Right lobe of liver (tissue), 6 donors: ENCODE data around the gene EFCAB12. TPM values are rescaled to one million over a fixed set of nuclear protein-coding genes. Genes with fewer than 3 reads are reported as not detected.
"Not testable (repeated sequence)": the region's sequence is repeated elsewhere in the genome, so short reads cannot be mapped to it uniquely, and the experiment has no call there.

Experiments
- ATAC-seq, 4 donors: fragments of 200-7000 bp; cut with Tn5 transposase; one replicate each; pipeline ENCODE4 v1.9.1; 2020; ENCODE audit warnings: mild to moderate bottlenecking in 4 of 4, moderate library complexity in 4 of 4
- DNase-seq, 3 donors: peaks; one replicate each; pipeline ENCODE4 v3.0.0-alpha.2; 2020
- H3K27ac ChIP-seq, 3 donors: fragments of 200-600 bp; one replicate each; pipeline ENCODE4 v1.8.0; 2022
- H3K27me3 ChIP-seq, 2 donors: fragments of 200-600 bp; one replicate each; pipeline ENCODE4 v1.8.0; 2022
- H3K36me3 ChIP-seq, 4 donors: fragments of 200-600 bp; sonication (generic) in 1 of 4; one replicate each; pipeline versions ENCODE4 v1.5.1 to v1.8.0; 2017 to 2022; ENCODE audit warnings: control low read depth in 1 of 4
- H3K4me1 ChIP-seq, 4 donors: fragments of 200-600 bp; sonication (generic) in 1 of 4; one replicate each; pipeline versions ENCODE4 v1.5.1 to v1.8.0; 2017 to 2022; ENCODE audit warnings: control low read depth in 1 of 4
- H3K4me3 ChIP-seq, 3 donors: fragments of 200-600 bp; one replicate each; pipeline ENCODE4 v1.8.0; 2022
- H3K9me3 ChIP-seq, 4 donors: fragments of 200-600 bp; sonication (generic) in 1 of 4; one replicate each; pipeline versions ENCODE4 v1.5.1 to v1.8.0; 2017 to 2022; ENCODE audit warnings: control low read depth in 1 of 4
- POLR2A ChIP-seq: fragments of 450-650 bp; IDR thresholded peaks from one replicate; pipeline ENCODE4 v1.6.1; 2017; ENCODE audit warnings: antibody characterized with exemption, mild to moderate bottlenecking
- WGBS: methylation state at CpG from one replicate; pipeline ENCODE4 v1.1.6; 2018; ENCODE audit warnings: low coverage, low lambda C conversion rate; ENCODE audit not compliant: insufficient coverage; ENCODE audit errors: missing lambda C conversion rate; 5-methylcytosine and 5-hydroxymethylcytosine counted together
- intact Hi-C, 2 donors: fragments of 100-400 bp; cut with DNase I; formaldehyde crosslinking; loops; one replicate each; pipeline versions ENCODE4 v1.11.2 to v1.14.1; 2022
- total RNA-seq, 6 experiments: library from RNA; depleted of rRNA in 2 of 6; stranded (reverse); fragments of >200 nt in 2 of 6; fragmentation: NEBNext Ultra II Directional in 3 of 6; extraction: Animal tissue kit (Norgen Biotek cat#: 25700) in 3 of 6; gene quantifications; one replicate each; pipeline versions ENCODE4 v1.1.0 to v1.2.4, GENCODE V29; 2016 to 2023
- TF ChIP-seq, protein P1 (sequence below), 4 donors: fragments of 200-600 bp in 3 of 4; fragments of 450-650 bp in 1 of 4; IDR thresholded peaks; one replicate each; pipeline versions ENCODE4 v1.5.1 to v1.8.0; 2016 to 2022; ENCODE audit warnings: antibody characterized with exemption in 4 of 4, mild to moderate bottlenecking in 2 of 4
- donor health status: DM: no; HTN: yes; CAD: no.
- donor health status: DM: no; HTN: no; CAD: no.
- donor health status: DM: no; HTN: no; CAD: no.
- donor health status: DM: no; HTN: yes; CAD: no.
- donor health status: DM: no; HTN: yes; CAD: no.

The EFCAB12 gene
- total RNA-seq, 6 experiments from 2014 or later, result 0.26 to 4.7 (median 2.0) TPM

GRCh38 chr3:129369711-129370110 lies 58.7 kb downstream of the EFCAB12 start:
- H3K36me3 ChIP-seq, result no peaks in the 10 kb centered on the region
- no peaks in the 10 kb centered on the region for H3K4me1 ChIP-seq
- intact Hi-C loops, result no loop called here
- TF ChIP-seq POLR2A, result no peak
- TF ChIP-seq, protein P1, sequence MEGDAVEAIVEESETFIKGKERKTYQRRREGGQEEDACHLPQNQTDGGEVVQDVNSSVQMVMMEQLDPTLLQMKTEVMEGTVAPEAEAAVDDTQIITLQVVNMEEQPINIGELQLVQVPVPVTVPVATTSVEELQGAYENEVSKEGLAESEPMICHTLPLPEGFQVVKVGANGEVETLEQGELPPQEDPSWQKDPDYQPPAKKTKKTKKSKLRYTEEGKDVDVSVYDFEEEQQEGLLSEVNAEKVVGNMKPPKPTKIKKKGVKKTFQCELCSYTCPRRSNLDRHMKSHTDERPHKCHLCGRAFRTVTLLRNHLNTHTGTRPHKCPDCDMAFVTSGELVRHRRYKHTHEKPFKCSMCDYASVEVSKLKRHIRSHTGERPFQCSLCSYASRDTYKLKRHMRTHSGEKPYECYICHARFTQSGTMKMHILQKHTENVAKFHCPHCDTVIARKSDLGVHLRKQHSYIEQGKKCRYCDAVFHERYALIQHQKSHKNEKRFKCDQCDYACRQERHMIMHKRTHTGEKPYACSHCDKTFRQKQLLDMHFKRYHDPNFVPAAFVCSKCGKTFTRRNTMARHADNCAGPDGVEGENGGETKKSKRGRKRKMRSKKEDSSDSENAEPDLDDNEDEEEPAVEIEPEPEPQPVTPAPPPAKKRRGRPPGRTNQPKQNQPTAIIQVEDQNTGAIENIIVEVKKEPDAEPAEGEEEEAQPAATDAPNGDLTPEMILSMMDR (IDR thresholded peaks at IDR 0.05), result no peak
- no peak for DNase-seq
- peak in 1 of 4 donors; percentile 25 for ATAC-seq
- H3K4me3 ChIP-seq, result no peak overlapping the region
- no peaks in the 10 kb centered on the region for H3K27me3 ChIP-seq
- H3K27ac ChIP-seq, result no peak overlapping the region
- H3K9me3 ChIP-seq, result no peaks in the 10 kb centered on the region
- WGBS, result 91% methylated on average over 5 of the region's 5 CpGs

DNA sequence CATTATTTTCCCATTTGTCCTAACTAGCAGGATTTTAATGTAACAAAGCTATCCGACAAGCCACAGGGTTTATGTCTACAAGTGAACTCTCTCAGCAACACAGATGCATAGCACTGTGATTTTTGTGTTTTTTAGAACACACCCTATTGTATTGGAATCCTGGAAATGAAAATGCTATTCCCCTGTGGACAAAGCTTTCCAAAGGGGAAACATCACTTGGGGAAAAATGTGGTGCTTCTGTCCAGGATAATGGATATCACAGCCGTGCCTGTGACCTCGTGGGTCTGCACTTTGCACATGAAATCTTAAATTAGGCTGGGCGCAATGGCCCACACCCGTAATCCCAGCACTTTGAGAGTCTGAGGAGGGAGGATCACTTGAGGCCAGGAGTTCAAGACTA lies 60.6 kb downstream of the EFCAB12 start:
- H3K27me3 ChIP-seq, result no peaks in the 10 kb centered on the region
- DNase-seq, result no peak
- WGBS, result 81% methylated on average over 3 of the region's 5 CpGs
- H3K9me3 ChIP-seq, result no peaks in the 10 kb centered on the region
- ATAC-seq, result no peak
- TF ChIP-seq POLR2A, result no peak
- TF ChIP-seq, protein P1 (IDR thresholded peaks at IDR 0.05), result no peak
- no peak overlapping the region for H3K27ac ChIP-seq
- H3K36me3 ChIP-seq, result no peaks in the 10 kb centered on the region
- no peaks in the 10 kb centered on the region for H3K4me1 ChIP-seq
- intact Hi-C loops, result no loop called here
- H3K4me3 ChIP-seq, result no peak overlapping the region

- no peak for TF ChIP-seq POLR2A
- TF ChIP-seq, protein P1 (IDR thresholded peaks at IDR 0.05), result no peak
Measured at GRCh38 chr3:129366312-129366831, 62.1 kb downstream of the EFCAB12 start.

DNA sequence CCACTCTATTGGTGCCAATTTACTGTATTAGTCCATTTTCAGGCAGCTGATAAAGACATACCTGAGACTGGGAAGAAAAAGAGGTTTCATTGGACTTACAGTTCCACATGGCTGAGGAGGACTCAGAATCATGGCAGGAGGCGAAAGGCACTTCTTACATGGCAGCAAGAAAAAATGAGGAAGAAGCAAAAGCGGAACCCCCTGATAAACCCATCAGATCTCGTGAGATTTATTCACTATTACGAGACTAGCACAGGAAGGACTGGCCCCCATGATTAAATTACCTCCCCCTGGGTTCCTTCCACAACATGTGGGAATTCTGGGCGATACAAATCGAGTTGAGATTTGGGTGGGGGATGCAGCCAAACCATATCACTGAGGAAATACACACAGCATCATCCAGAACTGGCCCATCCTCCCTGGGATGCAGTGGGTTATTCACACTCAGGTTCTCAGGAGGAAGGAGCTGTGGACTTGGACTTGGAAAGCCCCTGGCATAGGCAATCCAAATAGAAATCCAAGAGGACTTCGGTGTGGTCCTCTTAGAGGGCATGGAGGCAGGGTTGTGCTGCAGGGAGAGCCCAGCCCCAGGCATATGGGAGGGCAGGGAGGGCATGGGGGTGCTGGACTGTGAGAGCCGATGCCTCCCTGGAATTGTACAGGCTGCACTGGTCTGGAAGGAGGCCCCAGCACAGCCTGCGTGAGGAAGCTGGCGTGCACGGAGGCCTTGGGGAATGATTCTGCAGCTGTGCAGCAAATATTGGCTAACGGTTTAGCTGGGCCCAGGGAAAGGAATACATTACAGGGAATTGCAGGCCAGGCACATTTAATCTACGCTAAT lies 62.9 kb downstream of the EFCAB12 start:
- TF ChIP-seq POLR2A, result no peak
- TF ChIP-seq, protein P1 (IDR thresholded peaks at IDR 0.05), result no peak
- Histone ChIP-seq H3K36me3 (no peaks in the 10 kb centered on the region), H3K27ac (no peak overlapping the region), H3K4me3 (no peak overlapping the region), H3K4me1 (no peaks in the 10 kb centered on the region), H3K27me3 (no peaks in the 10 kb centered on the region), H3K9me3 (no peaks in the 10 kb centered on the region)
- ATAC-seq (peak in 2 of 4 donors; percentile 9 to 27), DNase-seq (no peak)
- 84% methylated on average over 10 of the region's 13 CpGs for WGBS
- intact Hi-C loops, result no loop called here

More at GRCh38 chr3:129366312-129366831, 62.1 kb downstream of the EFCAB12 start:
- Histone ChIP-seq H3K4me3 (no peak overlapping the region), H3K27me3 (no peaks in the 10 kb centered on the region), H3K9me3 (no peaks in the 10 kb centered on the region), H3K36me3 (no peaks in the 10 kb centered on the region), H3K27ac (no peak overlapping the region), H3K4me1 (no peaks in the 10 kb centered on the region)
- peak in 2 of 4 donors; percentile 14 to 41 for ATAC-seq
- 80% methylated on average over 1 of the region's 16 CpGs for WGBS
- no peak for DNase-seq
- intact Hi-C loops, result no loop called here

DNA sequence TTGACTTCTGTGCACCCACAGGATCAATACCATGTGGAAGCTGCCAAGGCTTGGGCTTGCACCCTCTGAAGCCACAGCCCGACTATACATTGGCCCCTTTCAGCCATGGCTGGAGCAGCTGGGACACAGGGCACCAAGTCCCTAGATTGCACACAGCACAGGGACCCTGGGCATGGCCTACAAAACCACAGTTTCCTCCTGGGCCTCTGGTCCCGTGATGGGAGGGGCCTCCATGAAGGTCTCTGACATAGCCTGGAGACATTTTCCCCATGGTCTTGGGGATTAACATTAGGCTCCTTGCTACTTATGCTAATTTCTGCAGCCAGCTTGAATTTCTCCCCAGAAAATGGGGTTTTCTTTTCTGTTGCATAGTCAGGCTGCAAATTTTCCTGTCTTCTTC lies 63.6 kb downstream of the EFCAB12 start:
- intact Hi-C loops, DNase-seq, H3K27ac ChIP-seq, H3K4me3 ChIP-seq, H3K27me3 ChIP-seq, H3K9me3 ChIP-seq, H3K4me1 ChIP-seq, H3K36me3 ChIP-seq: not testable (repeated sequence)
- ATAC-seq, result peak in 1 of 4 donors; percentile 38
- 52% methylated on average over 2 of the region's 2 CpGs for WGBS

DNA sequence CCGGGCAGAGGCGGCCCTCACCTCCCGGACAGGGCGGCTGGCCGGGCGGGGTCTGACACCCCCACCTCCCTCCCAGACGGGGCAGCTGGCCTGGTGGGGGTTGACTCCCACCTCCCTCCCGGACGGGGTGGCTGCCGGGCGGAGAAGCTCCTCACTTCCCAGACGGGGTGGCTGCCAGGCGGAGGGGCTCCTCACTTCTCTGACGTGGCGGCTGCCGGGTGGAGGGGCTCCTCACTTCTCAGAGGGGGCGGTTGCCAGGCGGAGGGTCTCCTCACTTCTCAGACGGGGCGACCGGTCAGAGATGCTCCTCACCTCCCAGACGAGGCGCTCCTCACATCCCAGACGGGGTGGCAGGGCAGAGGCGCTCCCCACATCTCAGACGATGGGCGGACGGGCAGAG lies 65.1 kb downstream of the EFCAB12 start:
- H3K36me3 ChIP-seq, H3K9me3 ChIP-seq, H3K4me1 ChIP-seq, H3K27ac ChIP-seq, intact Hi-C loops, DNase-seq, H3K27me3 ChIP-seq, H3K4me3 ChIP-seq, ATAC-seq: not testable (repeated sequence)
- no CpG with 5 or more reads among the region's 28 CpGs for WGBS
